GM19035 (cell line): ENCODE measurements around the gene KLHL2.
A peak's percentile ranks its signal among the peaks of the same experiment; 100 is the strongest.
"Not testable (repeated sequence)": the region's sequence is repeated elsewhere in the genome, so short reads cannot be mapped to it uniquely, and the experiment has no call there.

ENCODE experiments used
- ATAC-seq: cut with Tn5 transposase; IDR thresholded peaks from one replicate; pipeline ENCODE4 v1.9.1; 2021; ENCODE audit not compliant: unreplicated experiment

The KLHL2 gene

GRCh38 chr4:165232623-165233433 lies 25.5 kb downstream of the KLHL2 start:
- peak; percentile 63 for ATAC-seq

GRCh38 chr4:165234766-165235165 lies 27.4 kb downstream of the KLHL2 start:
- ATAC-seq: no peak

- not testable (repeated sequence) for ATAC-seq
Observed at GRCh38 chr4:165236852-165237251, 29.5 kb downstream of the KLHL2 start.

- peak; percentile 51 for ATAC-seq
Observed at GRCh38 chr4:165238041-165238640, 30.8 kb downstream of the KLHL2 start.

- not testable (repeated sequence) for ATAC-seq
Observed at GRCh38 chr4:165240761-165241160, 33.4 kb downstream of the KLHL2 start.

- not testable (repeated sequence) for ATAC-seq
Observed at GRCh38 chr4:165244148-165244547, 36.8 kb downstream of the KLHL2 start.

GRCh38 chr4:165244587-165245186 lies 37.3 kb downstream of the KLHL2 start:
- not testable (repeated sequence) for ATAC-seq

- no peak for ATAC-seq
Observed at GRCh38 chr4:165248102-165248501, 40.7 kb downstream of the KLHL2 start.

- not testable (repeated sequence) for ATAC-seq
Observed at GRCh38 chr4:165248904-165249303, 41.5 kb downstream of the KLHL2 start.

GRCh38 chr4:165254771-165255170 lies 47.4 kb downstream of the KLHL2 start:
- not testable (repeated sequence) for ATAC-seq

GRCh38 chr4:165255439-165255838 lies 48.1 kb downstream of the KLHL2 start:
- ATAC-seq: peak; percentile 94

GRCh38 chr4:165256074-165256659 lies 48.8 kb downstream of the KLHL2 start:
- ATAC-seq: not testable (repeated sequence)

GRCh38 chr4:165259776-165260175 lies 52.4 kb downstream of the KLHL2 start:
- ATAC-seq: not testable (repeated sequence)

GRCh38 chr4:165262306-165262705 lies 54.9 kb downstream of the KLHL2 start:
- ATAC-seq: not testable (repeated sequence)

- ATAC-seq: not testable (repeated sequence)
Observed at GRCh38 chr4:165263466-165263865, 56.1 kb downstream of the KLHL2 start.

GRCh38 chr4:165269931-165270330 lies 62.6 kb downstream of the KLHL2 start:
- ATAC-seq: not testable (repeated sequence)

- ATAC-seq: not testable (repeated sequence)
Observed at GRCh38 chr4:165273443-165273842, 66.1 kb downstream of the KLHL2 start.

- ATAC-seq: not testable (repeated sequence)
Observed at GRCh38 chr4:165275357-165275756, 68.0 kb downstream of the KLHL2 start.

GRCh38 chr4:165279531-165279930 lies 72.2 kb downstream of the KLHL2 start:
- not testable (repeated sequence) for ATAC-seq

- ATAC-seq: not testable (repeated sequence)
Observed at GRCh38 chr4:165284697-165285096, 77.3 kb downstream of the KLHL2 start.

- ATAC-seq: peak; percentile 67
Observed at GRCh38 chr4:165286619-165287340, 79.4 kb downstream of the KLHL2 start.
